Uterus (tissue), 2 donors: ENCODE results near the gene CSNK2A2.

Source experiments
- CTCF ChIP-seq, 4 experiments: fragments of 200-600 bp in 2 of 4; fragments of 450-650 bp in 2 of 4; sonication (generic) in 2 of 4; IDR thresholded peaks; one replicate each; pipeline ENCODE4 v1.5.1; 2016 to 2019; ENCODE audit warnings: antibody characterized with exemption in 4 of 4, mild to moderate bottlenecking in 2 of 4, moderate library complexity in 1 of 4
- POLR2A ChIP-seq, 2 donors: fragments of 450-650 bp; IDR thresholded peaks; one replicate each; pipeline ENCODE4 v1.6.1; 2016; ENCODE audit warnings: antibody characterized with exemption in 2 of 2, mild to moderate bottlenecking in 1 of 2, moderate library complexity in 1 of 2

- TF ChIP-seq CTCF (IDR thresholded peaks at IDR 0.05): no peak
- no peak for TF ChIP-seq POLR2A (IDR thresholded peaks at IDR 0.05)
Measured at GRCh38 chr16:58218786-58219185, 20.9 kb upstream of the CSNK2A2 start.
